ENCODE measurements around the gene PARP3.
"Not testable (repeated sequence)": the region's sequence is repeated elsewhere in the genome, so short reads cannot be mapped to it uniquely, and the experiment has no call there.

Gene PARP3

GRCh38 chr3:51941798-51942602 is at the start of gene PARP3, which contains the start of gene RRP9:
Gene PARP3, plus strand, starts transcription at chr3:51942363. Its CDS starts 993 bp downstream, at chr3:51943356.
Gene RRP9, minus strand, starts transcription at chr3:51941904. Its CDS starts 37 bp downstream, at chr3:51941867.
- peak; percentile 100 for DNase-seq (ENCODE audit: low spot score)

GRCh38 chr3:51894391-51894790 is 47.8 kb upstream of the PARP3 start:
- DNase-seq (ENCODE audit: low spot score), result no peak

GRCh38 chr3:51894939-51895338 is 47.2 kb upstream of the PARP3 start:
- no peak for DNase-seq (ENCODE audit: low spot score)

- DNase-seq (ENCODE audit: low spot score), result no peak
Observed at GRCh38 chr3:51896607-51897305, 45.4 kb upstream of the PARP3 start.

- DNase-seq (ENCODE audit: low spot score), result no peak
Observed at GRCh38 chr3:51897391-51897790, 44.8 kb upstream of the PARP3 start.

GRCh38 chr3:51900043-51900442 is 42.1 kb upstream of the PARP3 start:
- not testable (repeated sequence) for DNase-seq (ENCODE audit: low spot score)

- peak; percentile 36 for DNase-seq (ENCODE audit: low spot score)
Observed at GRCh38 chr3:51902361-51902760, 39.8 kb upstream of the PARP3 start.

- DNase-seq (ENCODE audit: low spot score), result no peak
Observed at GRCh38 chr3:51904034-51904823, 37.9 kb upstream of the PARP3 start.

GRCh38 chr3:51908026-51908425 is 34.1 kb upstream of the PARP3 start:
- DNase-seq (ENCODE audit: low spot score), result no peak

GRCh38 chr3:51916418-51916817 is 25.7 kb upstream of the PARP3 start:
- no peak for DNase-seq (ENCODE audit: low spot score)

- DNase-seq (ENCODE audit: low spot score), result no peak
Observed at GRCh38 chr3:51921081-51921578, 21.0 kb upstream of the PARP3 start.

GRCh38 chr3:51927061-51927977 is 14.8 kb upstream of the PARP3 start:
- DNase-seq (ENCODE audit: low spot score), result no peak

- no peak for DNase-seq (ENCODE audit: low spot score)
Observed at GRCh38 chr3:51928438-51928837, 13.7 kb upstream of the PARP3 start.

- DNase-seq (ENCODE audit: low spot score), result not testable (repeated sequence)
Observed at GRCh38 chr3:51928981-51929380, 13.2 kb upstream of the PARP3 start.

- no peak for DNase-seq (ENCODE audit: low spot score)
Observed at GRCh38 chr3:51929420-51930003, 12.7 kb upstream of the PARP3 start.

- DNase-seq (ENCODE audit: low spot score), result no peak
Observed at GRCh38 chr3:51930439-51930838, 11.7 kb upstream of the PARP3 start.

- no peak for DNase-seq (ENCODE audit: low spot score)
Observed at GRCh38 chr3:51931756-51932155, 10.4 kb upstream of the PARP3 start.

- DNase-seq (ENCODE audit: low spot score), result no peak
Observed at GRCh38 chr3:51932471-51933370, 9.4 kb upstream of the PARP3 start.

- DNase-seq (ENCODE audit: low spot score), result no peak
Observed at GRCh38 chr3:51933471-51934138, 8.6 kb upstream of the PARP3 start.
